Measurements from ENCODE around the gene ZFYVE16.
"Not testable (repeated sequence)": the region's sequence is repeated elsewhere in the genome, so short reads cannot be mapped to it uniquely, and the experiment has no call there.

ZFYVE16 gene

DNA sequence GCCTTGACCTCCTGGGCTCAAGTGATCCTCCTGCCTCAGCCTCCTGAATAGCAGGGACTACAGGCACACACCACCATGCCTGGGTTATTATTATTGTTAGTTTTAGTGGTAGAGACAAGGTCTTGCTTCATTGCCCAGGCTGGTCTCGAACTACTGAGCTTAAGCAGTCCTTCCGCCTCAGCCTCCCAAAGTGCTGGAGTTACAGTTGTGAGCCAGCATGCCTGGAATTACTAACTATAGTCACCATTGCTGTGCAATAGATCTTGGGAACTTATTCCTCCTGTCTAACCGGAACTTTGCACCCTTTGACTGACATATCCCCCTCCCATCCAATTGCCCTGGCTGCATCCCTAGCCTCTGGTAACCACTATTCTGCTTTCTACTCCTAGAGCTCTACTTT is 83.4 kb downstream of the ZFYVE16 start:
- no peak for DNase-seq

DNA sequence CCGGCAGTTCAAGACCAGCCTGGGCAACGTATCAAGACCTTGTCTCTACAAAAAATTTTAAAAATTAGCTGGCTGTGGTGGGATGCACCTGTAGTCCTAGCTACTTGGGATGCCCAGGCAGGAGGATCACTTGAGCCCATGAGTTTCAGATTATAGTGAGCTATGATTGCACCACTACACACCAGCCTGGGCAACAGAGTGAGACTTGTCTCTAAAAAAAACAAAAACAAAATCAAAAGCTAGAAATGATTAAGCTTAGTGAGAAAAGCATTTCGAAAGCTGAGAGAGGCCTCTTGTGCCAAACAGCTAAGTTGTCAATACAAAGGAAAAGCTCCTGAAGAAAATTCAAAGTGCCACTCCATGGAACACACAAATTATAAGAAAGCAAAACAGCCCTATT is 84.9 kb downstream of the ZFYVE16 start:
- no peak for DNase-seq

DNA sequence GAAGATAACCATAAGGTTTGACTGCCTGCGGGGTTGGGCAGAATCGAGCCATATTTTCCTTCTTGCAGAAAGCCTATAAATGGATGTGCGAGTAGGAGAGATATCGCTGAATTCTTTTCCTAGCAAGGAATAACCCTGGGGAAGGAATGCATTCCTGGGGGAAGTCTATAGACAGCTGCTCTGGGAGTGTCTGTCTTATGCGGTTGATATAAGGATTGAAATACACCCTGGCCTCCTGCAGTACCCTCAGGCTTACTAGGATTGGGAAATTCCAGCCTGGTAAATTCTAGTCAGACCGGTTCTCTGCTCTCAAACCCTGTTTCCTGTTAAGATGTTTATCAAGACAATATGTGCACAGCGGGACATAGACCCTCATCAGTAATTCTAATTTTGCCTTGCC is 85.6 kb downstream of the ZFYVE16 start:
- not testable (repeated sequence) for DNase-seq

DNA sequence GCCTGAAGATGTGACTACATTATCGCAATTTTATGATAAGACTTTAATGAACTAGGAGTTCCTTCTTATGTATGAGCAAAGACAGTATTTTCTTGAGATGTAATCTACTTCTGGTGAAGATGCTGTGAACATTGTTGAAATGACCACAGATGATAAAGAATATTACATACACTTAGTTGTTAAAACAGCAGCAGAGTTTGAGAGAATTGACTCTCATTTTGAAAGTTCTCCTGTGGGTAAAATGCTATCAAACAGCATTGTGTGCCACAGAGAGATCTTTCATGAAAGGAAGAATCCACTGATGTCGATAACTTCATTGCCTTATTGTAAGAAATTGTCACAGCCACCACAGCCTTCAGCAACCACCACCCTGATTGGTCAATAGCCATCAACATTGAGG is 88.0 kb downstream of the ZFYVE16 start:
- no peak for DNase-seq

DNA sequence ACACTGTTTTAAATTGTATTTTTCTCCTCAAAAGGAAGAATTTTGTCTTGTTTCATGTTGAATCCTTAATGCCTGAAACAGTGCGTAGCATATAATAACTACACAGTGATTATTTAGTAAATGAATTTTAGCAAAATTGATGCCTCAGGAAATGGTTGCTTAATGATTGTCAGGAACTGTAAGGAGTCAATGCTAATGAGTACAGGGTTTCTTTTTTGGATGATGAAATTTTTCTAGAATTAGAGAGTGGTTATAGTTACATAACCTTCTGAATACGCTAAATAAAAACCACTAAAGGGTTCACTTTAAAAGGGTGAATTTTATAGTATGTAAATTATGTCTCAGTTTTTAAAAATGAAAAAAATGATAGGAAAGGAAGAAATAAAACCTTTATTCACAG is 94.9 kb downstream of the ZFYVE16 start:
- no peak for DNase-seq

DNA sequence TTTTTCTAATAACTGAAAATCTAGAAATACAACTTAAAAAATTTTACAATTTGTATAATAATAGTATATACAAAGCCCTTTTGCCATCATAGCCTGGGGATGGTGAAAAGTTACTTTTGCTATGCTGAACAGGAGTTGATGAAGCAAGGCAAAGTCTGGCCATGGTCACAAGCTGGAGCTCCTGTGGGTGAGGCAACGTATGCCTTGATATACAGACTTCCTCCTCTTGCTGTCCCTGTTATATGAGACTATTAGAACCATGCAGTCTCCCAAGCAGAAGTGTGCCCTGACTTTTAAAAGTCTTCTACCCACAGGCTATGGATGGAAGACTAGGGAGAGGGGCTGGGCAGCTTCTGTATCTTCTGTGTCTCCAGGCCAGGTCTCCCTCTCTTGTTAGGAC is 95.8 kb downstream of the ZFYVE16 start:
- no peak for DNase-seq

DNA sequence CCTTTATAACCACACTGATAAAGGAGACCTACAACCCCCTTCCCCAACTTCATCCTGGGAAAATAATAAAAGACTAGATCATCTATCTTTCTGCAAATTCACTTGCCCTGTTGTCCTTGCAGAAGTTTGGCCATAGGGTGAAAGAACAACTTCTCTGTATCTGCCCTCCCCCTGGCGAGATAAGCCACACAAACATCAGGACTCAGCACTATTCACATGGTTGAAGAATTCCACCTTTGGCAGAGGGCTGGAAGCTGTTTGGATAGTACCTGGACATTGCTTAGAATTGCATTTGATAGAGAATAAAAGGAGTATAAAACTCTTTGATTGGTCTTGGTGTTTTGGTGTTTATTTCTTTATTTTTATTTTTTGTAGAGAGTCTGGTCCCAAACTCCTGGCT is 97.0 kb downstream of the ZFYVE16 start:
- no peak for DNase-seq

DNA sequence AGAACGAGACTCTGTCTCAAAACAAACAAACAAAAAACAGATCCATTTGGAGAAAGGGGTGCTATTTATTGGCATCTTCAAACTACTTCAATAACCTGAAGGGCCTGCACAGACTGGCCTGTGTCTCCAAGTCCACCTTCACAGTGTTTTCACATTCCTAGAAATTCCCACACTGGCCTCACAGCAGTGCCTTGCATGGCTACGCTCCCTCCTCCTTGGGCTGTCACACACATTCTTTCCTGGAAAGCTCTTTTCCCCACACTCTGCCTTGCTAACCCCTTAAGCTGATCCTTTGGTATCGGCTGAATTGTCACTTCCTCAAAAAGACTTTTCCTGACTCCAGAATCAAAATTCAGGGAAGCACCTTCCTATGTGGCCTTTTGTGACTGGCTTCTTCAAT is 99.8 kb downstream of the ZFYVE16 start:
- DNase-seq = no peak

DNA sequence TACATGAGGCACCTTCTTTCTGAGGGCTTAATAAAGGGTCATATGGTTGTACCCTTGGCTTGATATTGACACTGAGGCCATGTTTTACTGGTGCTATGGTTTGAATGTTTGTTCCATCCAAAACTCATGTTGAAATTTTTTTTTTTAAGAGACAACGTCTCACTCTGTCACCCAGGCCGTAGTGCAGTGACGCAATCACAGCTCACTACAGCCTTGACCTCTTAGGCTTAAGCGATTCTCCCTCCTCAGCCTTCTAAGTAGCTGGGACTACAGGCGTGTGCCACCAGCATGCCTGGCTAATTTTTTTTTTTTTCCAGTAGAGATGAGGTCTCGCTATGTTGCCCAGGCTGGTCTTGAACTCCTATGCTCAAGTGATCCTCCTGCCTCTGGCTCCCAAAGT is 101.0 kb downstream of the ZFYVE16 start:
- no peak for DNase-seq

DNA sequence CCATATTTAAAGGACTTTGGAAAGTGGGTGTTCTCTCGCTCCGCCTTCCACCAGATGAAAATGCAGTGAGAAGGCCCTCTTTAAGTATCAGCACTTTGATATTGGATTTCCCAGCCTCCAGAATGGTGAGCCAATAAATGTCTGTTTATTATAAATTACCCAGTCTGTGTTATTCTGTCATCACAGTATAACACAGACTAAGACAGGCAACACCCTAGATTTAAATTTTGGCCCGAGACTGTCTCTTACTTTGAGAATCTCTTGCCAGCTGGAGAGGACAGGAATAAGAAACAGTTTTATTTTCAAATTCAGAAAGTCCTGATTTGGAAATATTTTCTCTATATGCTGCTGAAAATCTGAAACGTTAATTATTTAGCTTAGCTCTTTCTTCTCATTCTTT is 101.5 kb downstream of the ZFYVE16 start:
- no peak for DNase-seq

DNA sequence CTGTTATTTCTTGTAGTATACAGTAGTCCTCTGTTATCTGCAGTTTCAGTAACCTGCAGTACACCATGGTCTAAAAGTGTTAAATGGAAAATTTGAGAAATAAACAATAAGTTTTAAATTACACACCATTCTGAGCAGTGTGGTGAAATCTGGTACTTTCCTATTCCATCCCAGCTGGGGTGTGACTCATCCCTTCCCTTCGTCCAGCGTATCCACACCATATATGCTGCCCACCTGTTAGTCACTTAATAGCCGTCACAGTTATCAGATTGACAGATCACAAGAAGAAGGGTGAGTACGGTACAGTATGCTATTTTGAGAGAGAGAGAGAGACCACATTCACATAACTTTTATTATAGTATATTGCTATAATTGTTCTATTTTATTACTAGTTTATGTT is 109.0 kb downstream of the ZFYVE16 start:
- peak in 1 of 2 donors; percentile 33 for DNase-seq

Data from stimulated activated CD4-positive, alpha-beta T cell treated with anti-CD3 and anti-CD28 coated beads, Interleukin-2, amount 100 ng/mL, for 24 hours (primary cell).